Esophagus muscularis mucosa (tissue), 4 donors: ENCODE data around the gene AP5S1. TPM values are rescaled to one million over a fixed set of nuclear protein-coding genes. Genes with fewer than 3 reads are reported as not detected.
A peak's percentile ranks its signal among the peaks of the same experiment; 100 is the strongest.

Experiments used
- DNase-seq: peaks from one replicate; pipeline ENCODE4 v3.0.0-alpha.2; 2017; ENCODE audit errors: extremely low spot score
- H3K27ac ChIP-seq, 4 donors: fragments of 200-600 bp; sonication (generic); replicated peaks in 1 of 4; 1 replicate in 3 of 4; 2 replicates in 1 of 4; pipeline ENCODE4 v1.5.1; 2016 to 2019; ENCODE audit warnings: mild to moderate bottlenecking in 1 of 4
- H3K27me3 ChIP-seq, 4 donors: fragments of 200-600 bp; sonication (generic); one replicate each; pipeline versions ENCODE4 v1.5.1 to v1.6.0; 2016 to 2019
- H3K36me3 ChIP-seq, 4 donors: fragments of 200-600 bp; sonication (generic); one replicate each; pipeline ENCODE4 v1.5.1; 2016 to 2019
- H3K4me1 ChIP-seq, 4 donors: fragments of 200-600 bp; sonication (generic); one replicate each; pipeline ENCODE4 v1.5.1; 2016 to 2019
- H3K4me3 ChIP-seq, 4 donors: fragments of 200-600 bp; sonication (generic); 1 replicate in 2 of 4; 2 replicates in 2 of 4; pipeline ENCODE4 v1.5.1; 2016 to 2019; ENCODE audit warnings: mild to moderate bottlenecking in 4 of 4, moderate library complexity in 1 of 4
- H3K9me3 ChIP-seq, 4 donors: fragments of 200-600 bp; sonication (generic); 1 replicate in 3 of 4; 2 replicates in 1 of 4; pipeline ENCODE4 v1.5.1; 2016 to 2019
- CTCF ChIP-seq, 3 experiments: fragments of 200-600 bp in 2 of 3; fragments of 450-650 bp in 1 of 3; sonication (generic) in 2 of 3; IDR thresholded peaks; one replicate each; pipeline ENCODE4 v1.5.1; 2017 to 2019; ENCODE audit warnings: antibody characterized with exemption in 3 of 3, mild to moderate bottlenecking in 2 of 3, moderate library complexity in 1 of 3
- EP300 ChIP-seq: sonication (generic); formaldehyde crosslinking; IDR thresholded peaks from one replicate; pipeline ENCODE4 v1.6.1; 2017; ENCODE audit warnings: antibody characterized with exemption
- POLR2A ChIP-seq: fragments of 450-650 bp; IDR thresholded peaks from one replicate; pipeline ENCODE4 v1.6.1; 2017; ENCODE audit warnings: antibody characterized with exemption, moderate library complexity, mild to moderate bottlenecking, low read depth
- POLR2AphosphoS5 ChIP-seq, 2 donors: sonication (generic); formaldehyde crosslinking; IDR thresholded peaks; one replicate each; pipeline ENCODE4 v1.6.1; 2017; ENCODE audit warnings: antibody characterized with exemption in 2 of 2
- WGBS: methylation state at CpG from one replicate; pipeline ENCODE4 v1.1.5; 2018; 5-methylcytosine and 5-hydroxymethylcytosine counted together
- intact Hi-C: fragments of 100-400 bp; cut with DNase I; formaldehyde crosslinking; loops from one replicate; pipeline ENCODE4 v1.15.1; 2023
- total RNA-seq, 4 donors: library from RNA; depleted of rRNA; stranded (reverse); fragments of >200 nt; gene quantifications; one replicate each; pipeline versions ENCODE4 v1.1.0 to v1.2.1, GENCODE V29; 2016

AP5S1 gene
- 10 to 100 TPM in 3 of 4 donors, 1 to 10 TPM in 1; 7.9 to 11.7 (median 11.2) TPM for total RNA-seq

DNA sequence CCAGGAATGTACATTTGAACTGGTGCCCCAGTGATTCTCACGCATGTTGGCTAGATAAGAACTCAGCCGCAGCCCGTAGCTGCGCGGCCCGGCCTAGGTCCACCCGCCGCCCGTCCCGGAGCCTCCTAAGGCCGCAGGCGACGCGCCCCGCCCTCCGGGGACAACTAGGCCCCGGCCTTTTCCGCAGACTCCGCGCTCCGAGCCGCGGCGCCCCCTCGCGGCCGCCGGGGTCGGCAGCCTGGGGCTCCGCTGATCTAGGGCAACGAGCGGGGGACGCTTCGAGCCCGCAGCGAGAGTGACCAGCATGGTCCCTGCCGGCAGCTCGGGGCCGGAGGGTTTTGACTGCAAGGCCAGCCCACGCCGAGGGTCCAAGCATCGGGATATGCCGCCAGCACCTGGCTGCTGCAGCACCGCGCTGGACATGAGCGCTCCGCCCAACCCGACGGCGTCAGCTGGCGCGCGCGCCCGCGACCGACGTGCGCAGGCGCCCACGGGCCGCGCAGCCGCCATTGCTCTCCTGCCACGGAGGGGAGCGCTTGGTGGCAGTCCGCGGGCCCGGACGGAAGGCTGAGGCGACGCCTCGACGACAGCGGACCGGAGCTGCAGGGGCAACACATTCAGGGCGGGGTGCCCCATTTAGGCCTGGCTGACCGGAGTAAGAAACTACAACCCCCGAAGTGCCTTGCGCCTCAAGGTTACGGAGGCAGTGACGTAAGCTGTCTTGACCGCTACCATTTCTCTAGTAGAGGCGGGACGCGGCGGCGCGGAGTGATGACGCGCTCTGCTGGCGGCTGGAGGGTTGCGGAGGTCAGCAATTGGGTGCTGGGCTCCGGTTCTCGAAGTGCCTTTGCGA lies at the start of gene AP5S1:
TSS of gene AP5S1 (plus strand) at position 500 of the 853 bp plus-strand sequence. CDS start 1,571 bp downstream, outside the sequence.
- Histone ChIP-seq H3K36me3 (peaks cover 19 to 34% (median 29%) of the 10 kb centered on the region in 4 donors), H3K9me3 (no peaks in the 10 kb centered on the region), H3K27me3 (no peaks in the 10 kb centered on the region), H3K4me3 (peak within 1 kb of the TSS; percentile 65 to 85 (median 74)), H3K27ac (peak within 1 kb of the TSS; percentile 91 to 98 (median 95)), H3K4me1 (peaks cover 28 to 39% (median 33%) of the 10 kb centered on the region in 4 donors)
- DNase-seq: peak; percentile 99
- WGBS: 0% methylated on average over 13 of the region's 96 CpGs
- intact Hi-C loops: loop anchor here (2.0 kb wide), 1 partner anchor 33 kb away; the partner anchor contains the start of gene CENPB
- TF ChIP-seq POLR2AphosphoS5 (IDR thresholded peaks at IDR 0.05) (peak; percentile 88 to 97), CTCF (IDR thresholded peaks at IDR 0.05) (peak; percentile 99 to 100 (median 99)), EP300 (no peak), POLR2A (no peak)

DNA sequence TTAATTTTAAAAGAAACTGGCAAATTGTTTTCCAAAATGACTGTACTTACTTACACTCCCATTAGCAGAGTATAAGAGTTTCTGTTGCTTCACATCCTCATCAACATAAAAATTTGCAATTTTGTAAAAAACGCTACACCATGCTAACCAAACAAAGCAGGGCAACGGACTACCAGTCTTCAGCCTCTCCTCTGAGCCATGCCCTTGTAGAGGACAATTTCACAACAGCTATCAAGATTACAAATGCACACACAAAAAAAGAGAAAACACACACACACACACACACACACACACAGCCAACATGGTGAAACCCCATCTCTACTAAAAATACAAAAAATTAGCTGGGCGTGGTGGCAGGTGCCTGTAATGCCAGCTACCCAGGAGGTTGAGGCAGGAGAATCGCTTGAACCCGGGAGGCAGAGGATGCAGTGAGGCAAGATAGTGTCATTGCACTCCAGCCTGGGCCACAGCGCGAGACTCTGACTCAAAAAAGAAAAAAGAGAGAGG lies 48.7 kb upstream of the AP5S1 start:
- Histone ChIP-seq H3K36me3 (no peaks in the 10 kb centered on the region), H3K27me3 (no peaks in the 10 kb centered on the region), H3K4me1 (peaks cover 22 to 29% (median 25%) of the 10 kb centered on the region in 4 donors), H3K4me3 (no peak overlapping the region), H3K27ac (no peak overlapping the region), H3K9me3 (no peaks in the 10 kb centered on the region)
- WGBS: 81% methylated on average over 7 of the region's 7 CpGs
- intact Hi-C loops: loop anchor here (5.0 kb wide), 1 partner anchor 94 kb away; no protein-coding TSS in a partner anchor
- no peak for DNase-seq
- no peak for TF ChIP-seq POLR2AphosphoS5 (IDR thresholded peaks at IDR 0.05)
- no peak for TF ChIP-seq CTCF (IDR thresholded peaks at IDR 0.05)
- no peak for TF ChIP-seq EP300
- TF ChIP-seq POLR2A: no peak

DNA sequence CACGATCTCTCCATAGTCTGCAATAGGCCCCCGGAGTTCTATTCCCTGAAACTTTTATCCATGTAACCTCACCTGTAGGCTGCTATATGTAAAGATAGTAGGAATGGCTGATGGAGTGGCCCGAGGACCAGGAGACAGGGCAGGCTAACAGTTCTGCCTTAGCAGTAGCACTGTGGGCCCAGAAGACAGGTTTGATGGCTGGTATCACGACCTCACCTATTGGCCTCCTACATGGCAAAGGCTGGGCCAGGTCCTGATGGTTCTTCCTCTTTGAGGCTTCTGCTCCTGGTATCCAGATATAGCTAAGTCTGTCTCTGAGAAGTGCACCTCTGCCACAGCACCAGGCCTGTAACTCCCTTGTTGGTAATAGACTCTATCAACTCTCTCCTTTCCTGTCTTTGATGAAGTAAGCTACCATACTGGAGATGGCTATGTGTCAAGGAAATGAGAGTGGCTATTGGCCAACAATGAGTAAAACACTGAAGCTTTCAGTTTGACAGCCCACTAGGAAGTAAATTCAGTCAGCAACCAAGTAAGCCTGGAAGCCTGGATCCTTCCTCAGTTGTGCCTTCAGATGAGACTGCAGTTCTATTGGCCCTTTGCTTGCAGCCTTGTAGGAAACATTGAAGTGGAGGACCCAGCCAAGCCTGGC lies 44.8 kb upstream of the AP5S1 start:
- no peaks in the 10 kb centered on the region for H3K27me3 ChIP-seq

DNA sequence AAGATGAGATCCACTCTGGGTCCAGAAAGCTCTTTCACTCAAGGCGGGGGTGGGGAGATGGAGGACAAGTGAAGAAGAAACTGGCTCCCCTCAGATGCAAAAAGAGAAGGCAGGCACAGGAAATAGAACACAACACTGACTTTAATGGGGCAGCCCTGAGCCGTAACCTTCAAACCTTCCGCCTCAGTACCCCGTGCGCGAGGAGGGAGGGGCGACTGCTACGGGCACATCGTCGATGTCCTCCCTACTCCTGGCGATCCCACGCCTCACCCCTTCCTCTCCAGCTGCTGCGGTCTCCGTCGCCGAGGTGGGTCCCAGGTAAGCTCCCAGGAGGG lies 43.0 kb upstream of the AP5S1 start:
- TF ChIP-seq CTCF (IDR thresholded peaks at IDR 0.05) (no peak), POLR2A (no peak), POLR2AphosphoS5 (IDR thresholded peaks at IDR 0.05) (no peak), EP300 (no peak)
- Histone ChIP-seq H3K36me3 (peaks cover 0 to under 1% (median 0%) of the 10 kb centered on the region in 4 donors), H3K4me1 (peaks cover 22 to 40% (median 33%) of the 10 kb centered on the region in 4 donors), H3K9me3 (no peaks in the 10 kb centered on the region), H3K27me3 (no peaks in the 10 kb centered on the region), H3K4me3 (peak overlapping the region; percentile 55 to 66 (median 59)), H3K27ac (peak overlapping the region in 3 of 4 donors; percentile 36 to 49 (median 39))
- DNase-seq: no peak
- intact Hi-C loops: no loop called here
- WGBS: 25% methylated on average over 10 of the region's 16 CpGs

More for the DNA sequence above, 44.8 kb upstream of the AP5S1 start:
- TF ChIP-seq EP300 (no peak), POLR2A (no peak), CTCF (IDR thresholded peaks at IDR 0.05) (no peak), POLR2AphosphoS5 (IDR thresholded peaks at IDR 0.05) (no peak)
- intact Hi-C loops: no loop called here
- 90% methylated on average over 3 of the region's 4 CpGs for WGBS
- Histone ChIP-seq H3K36me3 (no peaks in the 10 kb centered on the region), H3K27ac (no peak overlapping the region), H3K4me3 (no peak overlapping the region), H3K4me1 (peaks cover 13 to 27% (median 22%) of the 10 kb centered on the region in 4 donors), H3K9me3 (no peaks in the 10 kb centered on the region)
- DNase-seq: no peak
